Naive thymus-derived CD4-positive, alpha-beta T cell (primary cell): ENCODE results near the gene SNRPD3. TPM values are rescaled to one million over a fixed set of nuclear protein-coding genes. Genes with fewer than 3 reads are reported as not detected.
A peak's percentile ranks its signal among the peaks of the same experiment; 100 is the strongest.

ENCODE experiments used
- ATAC-seq: fragments of 150-1000 bp; cut with Tn5 transposase; 2 replicates; pipeline ENCODE4 v1.10.0; 2021; ENCODE audit warnings: mild to moderate bottlenecking, moderate library complexity
- CTCF ChIA-PET: fragments of 350-600 bp; sonication (Branson Sonifier 250); formaldehyde crosslinking; loops from one replicate; lab custom pipeline; 2021; ENCODE audit warnings: antibody characterized with exemption; lab: Charles Lee
- POLR2A ChIA-PET: fragments of 350-600 bp; sonication (Branson Sonifier 250); formaldehyde crosslinking; loops from one replicate; lab custom pipeline; 2021; ENCODE audit warnings: antibody characterized with exemption, inconsistent platforms; lab: Charles Lee
- DNase-seq, 9 donors: peaks; one replicate each; pipeline versions ENCODE4 v3.0.0 to v3.0.0-alpha.2; 2020 to 2022; ENCODE audit warnings: mixed read lengths in 1 of 9
- H3K27ac ChIP-seq: one replicate; pipeline ENCODE4 v1.7.0; 2013; ENCODE audit warnings: mild to moderate bottlenecking, low read depth, low read length, moderate library complexity
- H3K27me3 ChIP-seq, 2 donors: one replicate each; pipeline ENCODE4 v1.7.0; 2013; ENCODE audit warnings: low read length in 2 of 2, mild to moderate bottlenecking in 2 of 2, moderate library complexity in 2 of 2; ENCODE audit not compliant: control insufficient read depth in 2 of 2, insufficient read depth in 2 of 2
- H3K36me3 ChIP-seq, 3 experiments: 1 replicate in 2 of 3; 2 replicates in 1 of 3; pipeline ENCODE4 v1.7.0; 2013; ENCODE audit warnings: low read length in 3 of 3, mild to moderate bottlenecking in 3 of 3, moderate library complexity in 1 of 3; ENCODE audit not compliant: insufficient read depth in 3 of 3, control insufficient read depth in 2 of 3
- H3K4me1 ChIP-seq, 2 donors: one replicate each; pipeline ENCODE4 v1.7.0; 2013; ENCODE audit warnings: low read length in 2 of 2, mild to moderate bottlenecking in 2 of 2, moderate library complexity in 1 of 2; ENCODE audit not compliant: control insufficient read depth in 2 of 2, insufficient read depth in 2 of 2
- H3K4me3 ChIP-seq: 2 replicates; pipeline ENCODE4 v1.7.0; 2013; ENCODE audit warnings: mild to moderate bottlenecking, low read length
- H3K9me3 ChIP-seq, 3 experiments: 1 replicate in 2 of 3; 2 replicates in 1 of 3; pipeline ENCODE4 v1.7.0; 2013; ENCODE audit warnings: low read length in 3 of 3; ENCODE audit not compliant: control insufficient read depth in 2 of 3
- H3K27ac Mint-ChIP-seq, 9 donors: one replicate each; pipeline ENCODE4 v1.8.0; 2020 to 2022; ENCODE audit warnings: mixed read lengths in 9 of 9, mild to moderate bottlenecking in 8 of 9, moderate library complexity in 5 of 9, inconsistent platforms in 2 of 9
- H3K27me3 Mint-ChIP-seq, 5 donors: one replicate each; pipeline ENCODE4 v1.8.0; 2021 to 2022; ENCODE audit warnings: mixed read lengths in 5 of 5, mild to moderate bottlenecking in 1 of 5
- H3K36me3 Mint-ChIP-seq, 5 donors: one replicate each; pipeline ENCODE4 v1.8.0; 2020 to 2022; ENCODE audit warnings: mixed read lengths in 5 of 5, mild to moderate bottlenecking in 3 of 5, inconsistent platforms in 1 of 5
- H3K4me1 Mint-ChIP-seq, 7 donors: one replicate each; pipeline ENCODE4 v1.8.0; 2020 to 2022; ENCODE audit warnings: mixed read lengths in 7 of 7, mild to moderate bottlenecking in 3 of 7, inconsistent platforms in 1 of 7
- H3K4me3 Mint-ChIP-seq, 10 donors: one replicate each; pipeline ENCODE4 v1.8.0; 2020 to 2022; ENCODE audit warnings: mild to moderate bottlenecking in 10 of 10, mixed read lengths in 10 of 10, moderate library complexity in 6 of 10, inconsistent platforms in 2 of 10
- H3K9me3 Mint-ChIP-seq, 11 donors: one replicate each; pipeline ENCODE4 v1.8.0; 2020 to 2022; ENCODE audit warnings: mixed read lengths in 11 of 11, mild to moderate bottlenecking in 4 of 11, inconsistent platforms in 1 of 11, moderate library complexity in 1 of 11
- intact Hi-C, 2 donors: fragments of 100-400 bp; cut with micrococcal nuclease; formaldehyde crosslinking; loops; one replicate each; pipeline ENCODE4 v1.15.1; 2023
- polyA plus RNA-seq, 2 donors: library from polyadenylated mRNA; unstranded; fragments of 300-500 nt; fragmentation: Illumina TruSeq; gene quantifications; one replicate each; pipeline ENCODE4 v1.2.3, GENCODE V29; 2021
- total RNA-seq, 6 experiments: library from RNA in 5 of 6; stranded (reverse) in 5 of 6; gene quantifications; 1 replicate in 5 of 6; 2 replicates in 1 of 6; pipeline ENCODE4 v1.2.3 and lab custom pipeline; 2021 to 2026

SNRPD3 gene
- total RNA-seq (10 to 100 TPM; 47.5 to 94.5 (median 73.9) TPM), polyA plus RNA-seq (10 to 100 TPM; 84.2 to 95.1 TPM), total RNA-seq (lab: John Stamatoyannopoulos, UW) (41.5 reads per million, percentile 67 among the genes with 10 or more reads in this experiment)

DNA sequence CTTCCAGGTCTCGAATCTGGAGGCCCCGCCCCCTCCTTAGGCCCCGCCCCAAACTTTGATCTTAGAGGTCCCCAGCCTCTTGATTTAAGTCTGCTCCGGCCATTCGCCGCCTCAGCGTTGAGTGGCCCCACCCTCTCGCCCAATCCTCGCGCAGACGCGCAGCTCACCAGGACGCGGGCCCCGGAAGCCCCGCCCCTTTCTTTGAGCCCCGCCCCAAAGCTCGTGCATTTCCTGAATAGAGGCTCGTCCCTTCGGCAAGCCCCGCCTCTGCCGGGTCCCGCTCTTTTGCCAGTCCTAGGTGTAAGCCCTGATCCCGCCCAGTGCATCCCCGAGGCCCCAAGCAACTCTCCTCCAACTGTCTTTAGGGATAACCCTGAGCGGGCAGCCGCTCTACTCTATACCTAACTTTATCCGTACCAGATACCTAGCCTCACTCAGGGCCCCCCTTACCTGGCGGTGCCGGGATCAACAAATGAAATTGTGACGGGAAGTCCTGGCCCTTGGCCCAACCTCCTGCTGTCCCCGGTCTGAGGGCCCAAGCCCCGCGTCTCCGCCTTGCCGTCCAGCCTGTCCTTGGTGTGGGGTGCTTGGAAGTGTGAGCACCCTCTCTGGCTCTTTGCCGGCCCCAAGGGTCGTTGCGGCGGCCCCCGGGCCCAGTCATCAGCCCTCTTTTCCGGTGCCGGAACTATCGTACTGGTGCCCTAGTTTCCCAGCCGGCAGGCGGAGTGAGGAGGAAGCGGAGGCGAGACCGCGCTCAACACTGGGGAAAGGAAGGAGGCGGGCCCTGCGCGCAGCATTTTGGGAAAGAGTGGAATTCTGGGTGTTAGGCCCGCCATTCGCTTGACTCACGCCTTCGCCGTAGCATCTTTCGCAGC lies at the start of gene SNRPD3:
SNRPD3 (plus strand) TSS at position 835 of the 875 bp plus-strand sequence. CDS start 1,676 bp downstream, outside the sequence.
- Mint-ChIP-seq H3K4me1 (peaks cover 39 to 80% (median 70%) of the 10 kb centered on the region in 7 donors), H3K9me3 (no peaks in the 10 kb centered on the region), H3K27ac (peak within 1 kb of the TSS; percentile 93 to 100 (median 98)), H3K36me3 (peaks cover 7 to 24% (median 14%) of the 10 kb centered on the region in 5 donors), H3K4me3 (peak within 1 kb of the TSS; percentile 90 to 100 (median 98)), H3K27me3 (no peaks in the 10 kb centered on the region)
- intact Hi-C loops = loop anchor here (1.0 to 10.0 kb wide), 16 partner anchors 49 to 1929 kb away; partner anchors contain the start of genes CABIN1 (in 2 of the 2), SPECC1L (in 2 of the 2), ADORA2A (in 1 of the 2) and DERL3 (in 1 of the 2)
- H3K4me1 ChIP-seq = peaks cover 20 to 38% of the 10 kb centered on the region in 2 donors
- ATAC-seq = peak; percentile 92
- CTCF ChIA-PET = interaction anchor here (0.6 to 1.1 kb wide), 2 partner anchors 14 to 134 kb away, joined by 3 read pairs; no protein-coding TSS in a partner anchor
- H3K36me3 ChIP-seq = peaks cover 6 to 50% (median 10%) of the 10 kb centered on the region in 3 experiments
- H3K9me3 ChIP-seq = no peaks in the 10 kb centered on the region
- POLR2A ChIA-PET = interaction anchor here (0.6 to 3.4 kb wide), 7 partner anchors 11 to 661 kb away, joined by 3 to 12 read pairs (median 5); partner anchors contain the start of genes ADORA2A and MIF
- H3K27me3 ChIP-seq = no peaks in the 10 kb centered on the region
- H3K4me3 ChIP-seq = peak within 1 kb of the TSS; percentile 98
- peak within 1 kb of the TSS; percentile 92 for H3K27ac ChIP-seq
- peak; percentile 89 to 99 (median 96) for DNase-seq

- DNase-seq (no peak), ATAC-seq (peak; percentile 23)
- Histone ChIP-seq H3K36me3 (no peaks in the 10 kb centered on the region), H3K27ac (no peak overlapping the region), H3K27me3 (no peaks in the 10 kb centered on the region), H3K4me1 (no peaks in the 10 kb centered on the region), H3K4me3 (no peak overlapping the region), H3K9me3 (no peaks in the 10 kb centered on the region)
- Mint-ChIP-seq H3K9me3 (no peaks in the 10 kb centered on the region), H3K27ac (peak overlapping the region in 2 of 9 donors; percentile 37 to 59), H3K27me3 (peaks cover 0 to 4% (median 0%) of the 10 kb centered on the region in 5 donors), H3K4me3 (no peak overlapping the region), H3K4me1 (peaks cover 4 to 40% (median 9%) of the 10 kb centered on the region in 7 donors), H3K36me3 (no peaks in the 10 kb centered on the region)
- CTCF ChIA-PET = interaction anchor here (0.6 kb wide), 2 partner anchors 26 to 94 kb away, joined by 3 to 5 read pairs; no protein-coding TSS in a partner anchor
- POLR2A ChIA-PET = interaction anchor here (1.5 kb wide), 1 partner anchor 80 kb away, joined by 3 read pairs; no protein-coding TSS in a partner anchor
- intact Hi-C loops = no loop called here
Observed at GRCh38 chr22:24506802-24507438, 48.9 kb upstream of the SNRPD3 start.

- H3K4me1 ChIP-seq = no peaks in the 10 kb centered on the region
- H3K27me3 Mint-ChIP-seq = peaks cover 0 to 4% (median 0%) of the 10 kb centered on the region in 5 donors
- DNase-seq (no peak), ATAC-seq (no peak)
- H3K9me3 Mint-ChIP-seq = no peaks in the 10 kb centered on the region
- no peak overlapping the region for H3K4me3 Mint-ChIP-seq
- no peak overlapping the region for H3K4me3 ChIP-seq
- intact Hi-C loops = no loop called here
- POLR2A ChIA-PET = interaction anchor here (1.5 kb wide), 1 partner anchor 81 kb away, joined by 3 read pairs; no protein-coding TSS in a partner anchor
- H3K27ac Mint-ChIP-seq = no peak overlapping the region
- no peaks in the 10 kb centered on the region for H3K36me3 ChIP-seq
- H3K4me1 Mint-ChIP-seq = peaks cover 4 to 44% (median 8%) of the 10 kb centered on the region in 7 donors
- no peaks in the 10 kb centered on the region for H3K27me3 ChIP-seq
- no peak overlapping the region for H3K27ac ChIP-seq
- CTCF ChIA-PET = interaction anchor here (0.6 kb wide), 1 partner anchor 25 kb away, joined by 5 read pairs; no protein-coding TSS in a partner anchor
- H3K9me3 ChIP-seq = no peaks in the 10 kb centered on the region
- no peaks in the 10 kb centered on the region for H3K36me3 Mint-ChIP-seq
Observed at GRCh38 chr22:24507716-24508115, 48.1 kb upstream of the SNRPD3 start.

DNA sequence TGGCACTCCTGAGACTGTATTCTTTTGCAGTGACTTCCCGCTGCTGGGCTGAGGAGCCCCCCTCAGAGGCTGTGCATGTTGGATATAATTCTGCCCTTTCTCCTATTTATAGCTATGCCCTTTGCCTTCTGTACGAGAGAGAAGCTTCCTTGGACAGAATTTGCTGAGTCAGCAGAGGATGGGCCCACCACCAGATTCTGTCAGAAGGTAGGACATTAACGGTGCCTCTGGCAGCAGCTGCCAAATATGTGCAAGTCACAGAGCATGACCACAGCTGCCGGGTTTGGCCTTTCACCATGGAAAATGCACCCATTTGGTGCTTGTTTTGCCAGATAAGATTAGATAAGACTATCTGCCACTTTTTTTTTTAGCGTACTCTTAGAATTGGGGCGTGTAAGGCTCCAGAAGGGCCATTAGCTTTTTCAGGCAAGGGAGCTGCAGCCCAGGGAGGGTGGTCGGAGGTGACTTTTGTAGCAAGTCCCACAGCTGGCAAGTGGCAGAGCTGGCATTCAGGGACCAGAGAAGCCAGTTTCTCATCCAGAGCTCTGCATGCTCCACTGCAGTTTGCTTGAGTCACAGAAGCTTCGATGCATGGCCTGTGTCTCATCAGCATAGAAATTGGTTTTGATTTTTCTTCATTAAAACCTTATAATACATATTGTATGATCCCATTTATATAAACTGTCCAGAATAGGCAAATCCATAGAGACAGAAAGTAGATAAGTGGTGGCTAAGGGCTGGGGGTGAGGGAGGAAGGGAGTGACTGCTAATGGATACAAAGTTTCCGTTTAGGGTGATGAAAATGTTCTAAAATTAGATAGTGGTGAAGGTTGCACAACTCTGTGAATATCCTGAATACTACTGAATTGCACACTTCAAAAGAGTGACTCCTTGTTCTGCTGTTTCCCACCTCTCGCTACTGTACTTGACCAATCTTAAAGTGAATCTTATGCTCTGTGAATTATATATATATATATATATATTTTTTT lies 44.9 kb upstream of the SNRPD3 start:
- H3K9me3 ChIP-seq = no peaks in the 10 kb centered on the region

GRCh38 chr22:24512043-24512442 lies 43.8 kb upstream of the SNRPD3 start:
- no peak overlapping the region for H3K27ac ChIP-seq
- Mint-ChIP-seq H3K27ac (no peak overlapping the region), H3K4me1 (peaks cover 0 to 27% (median 8%) of the 10 kb centered on the region in 7 donors), H3K9me3 (no peaks in the 10 kb centered on the region), H3K27me3 (peaks cover 0 to 6% (median 0%) of the 10 kb centered on the region in 5 donors), H3K36me3 (peaks cover 0 to 3% (median 0%) of the 10 kb centered on the region in 5 donors), H3K4me3 (no peak overlapping the region)
- no peak for DNase-seq
- ATAC-seq = peak; percentile 69
- no peaks in the 10 kb centered on the region for H3K27me3 ChIP-seq
- H3K4me3 ChIP-seq = no peak overlapping the region
- no peaks in the 10 kb centered on the region for H3K9me3 ChIP-seq
- no peaks in the 10 kb centered on the region for H3K4me1 ChIP-seq
- intact Hi-C loops = no loop called here
- H3K36me3 ChIP-seq = no peaks in the 10 kb centered on the region
- CTCF ChIA-PET = interaction anchor here (0.6 kb wide), 1 partner anchor 186 kb away, joined by 4 read pairs; no protein-coding TSS in a partner anchor
- POLR2A ChIA-PET = interaction anchor here (0.6 kb wide), 1 partner anchor 284 kb away, joined by 3 read pairs; no protein-coding TSS in a partner anchor

More for the DNA sequence above, 44.9 kb upstream of the SNRPD3 start:
- H3K27me3 Mint-ChIP-seq = peaks cover 0 to 4% (median 0%) of the 10 kb centered on the region in 5 donors
- peak overlapping the region in 2 of 10 donors; percentile 9 to 56 for H3K4me3 Mint-ChIP-seq
- DNase-seq (no peak), ATAC-seq (peak; percentile 65)
- Histone ChIP-seq H3K27ac (no peak overlapping the region), H3K4me3 (no peak overlapping the region), H3K4me1 (no peaks in the 10 kb centered on the region), H3K36me3 (no peaks in the 10 kb centered on the region), H3K27me3 (no peaks in the 10 kb centered on the region)
- peaks cover 0 to 3% (median 0%) of the 10 kb centered on the region in 5 donors for H3K36me3 Mint-ChIP-seq
- CTCF ChIA-PET = interaction anchor here (0.5 to 0.6 kb wide), 2 partner anchors 185 to 335 kb away, joined by 3 to 4 read pairs; no protein-coding TSS in a partner anchor
- peak overlapping the region in 1 of 9 donors; percentile 11 for H3K27ac Mint-ChIP-seq
- no peaks in the 10 kb centered on the region for H3K9me3 Mint-ChIP-seq
- POLR2A ChIA-PET = interaction anchor here (0.6 kb wide), 1 partner anchor 282 kb away, joined by 3 read pairs; no protein-coding TSS in a partner anchor
- intact Hi-C loops = no loop called here
- peaks cover 0 to 31% (median 8%) of the 10 kb centered on the region in 7 donors for H3K4me1 Mint-ChIP-seq
